ENCODE data around the gene RASL10A. TPM values are rescaled to one million over a fixed set of nuclear protein-coding genes. Genes with fewer than 3 reads are reported as not detected.
"Not testable (repeated sequence)": the region's sequence is repeated elsewhere in the genome, so short reads cannot be mapped to it uniquely, and the experiment has no call there.

The RASL10A gene
- total RNA-seq, 1 experiment from 2014 or later = not detected

DNA sequence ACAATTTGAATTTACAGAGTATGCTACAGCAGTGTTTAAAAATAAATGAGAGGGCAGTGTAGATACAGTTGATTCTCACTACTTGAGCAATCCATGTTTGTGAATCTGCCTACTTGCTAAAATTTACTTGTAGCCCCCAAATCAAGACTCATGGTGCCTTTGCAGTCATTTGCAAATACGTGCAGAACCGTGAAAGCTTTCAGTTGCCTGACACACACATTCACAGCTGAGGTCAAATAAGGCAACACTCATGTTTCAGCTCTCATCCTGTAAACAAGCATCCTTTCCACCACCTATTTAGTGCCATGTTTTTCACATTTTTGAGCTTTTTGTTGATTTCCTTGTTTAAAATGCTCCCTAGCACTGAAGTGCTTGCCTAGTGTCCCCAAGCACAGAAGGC is 32.5 kb upstream of the RASL10A start:
- Histone ChIP-seq H3K4me3 (no peak overlapping the region), H4K20me1 (ENCODE audit: insufficient read depth) (peaks cover 9% of the 10 kb centered on the region), H3K27ac (no peak overlapping the region), H3K27me3 (ENCODE audit: insufficient read depth, low read depth) (no peaks in the 10 kb centered on the region), H2AFZ (no peak overlapping the region), H3K9me3 (ENCODE audit: insufficient read depth, low read depth) (no peaks in the 10 kb centered on the region), H3K36me3 (ENCODE audit: low read depth) (peaks cover 22% of the 10 kb centered on the region), H3K4me2 (no peak overlapping the region), H3F3A (ENCODE audit: insufficient read depth, low read depth) (peaks cover 37% of the 10 kb centered on the region), H3K9me2 (ENCODE audit: insufficient read depth) (no peaks in the 10 kb centered on the region), H3K79me2 (ENCODE audit: low read depth) (no peaks in the 10 kb centered on the region), H3K4me1 (replicated peaks; ENCODE audit: insufficient read depth) (peaks cover 29% of the 10 kb centered on the region)
- POLR2A ChIA-PET (ENCODE audit: unreplicated experiment) = no interaction called here
- no peak for DNase-seq
- no TSS peak for BruUV-seq (replicated peaks)
- intact Hi-C loops (cut with micrococcal nuclease; ENCODE audit: unreplicated experiment) = no loop called here
- CTCF ChIA-PET = no interaction called here
- TF ChIP-seq, protein P1, sequence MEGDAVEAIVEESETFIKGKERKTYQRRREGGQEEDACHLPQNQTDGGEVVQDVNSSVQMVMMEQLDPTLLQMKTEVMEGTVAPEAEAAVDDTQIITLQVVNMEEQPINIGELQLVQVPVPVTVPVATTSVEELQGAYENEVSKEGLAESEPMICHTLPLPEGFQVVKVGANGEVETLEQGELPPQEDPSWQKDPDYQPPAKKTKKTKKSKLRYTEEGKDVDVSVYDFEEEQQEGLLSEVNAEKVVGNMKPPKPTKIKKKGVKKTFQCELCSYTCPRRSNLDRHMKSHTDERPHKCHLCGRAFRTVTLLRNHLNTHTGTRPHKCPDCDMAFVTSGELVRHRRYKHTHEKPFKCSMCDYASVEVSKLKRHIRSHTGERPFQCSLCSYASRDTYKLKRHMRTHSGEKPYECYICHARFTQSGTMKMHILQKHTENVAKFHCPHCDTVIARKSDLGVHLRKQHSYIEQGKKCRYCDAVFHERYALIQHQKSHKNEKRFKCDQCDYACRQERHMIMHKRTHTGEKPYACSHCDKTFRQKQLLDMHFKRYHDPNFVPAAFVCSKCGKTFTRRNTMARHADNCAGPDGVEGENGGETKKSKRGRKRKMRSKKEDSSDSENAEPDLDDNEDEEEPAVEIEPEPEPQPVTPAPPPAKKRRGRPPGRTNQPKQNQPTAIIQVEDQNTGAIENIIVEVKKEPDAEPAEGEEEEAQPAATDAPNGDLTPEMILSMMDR (conservative IDR thresholded peaks at IDR 0.05) = no peak
- no peak for TF ChIP-seq EZH2 (IDR thresholded peaks at IDR 0.05; ENCODE audit: low read depth)

DNA sequence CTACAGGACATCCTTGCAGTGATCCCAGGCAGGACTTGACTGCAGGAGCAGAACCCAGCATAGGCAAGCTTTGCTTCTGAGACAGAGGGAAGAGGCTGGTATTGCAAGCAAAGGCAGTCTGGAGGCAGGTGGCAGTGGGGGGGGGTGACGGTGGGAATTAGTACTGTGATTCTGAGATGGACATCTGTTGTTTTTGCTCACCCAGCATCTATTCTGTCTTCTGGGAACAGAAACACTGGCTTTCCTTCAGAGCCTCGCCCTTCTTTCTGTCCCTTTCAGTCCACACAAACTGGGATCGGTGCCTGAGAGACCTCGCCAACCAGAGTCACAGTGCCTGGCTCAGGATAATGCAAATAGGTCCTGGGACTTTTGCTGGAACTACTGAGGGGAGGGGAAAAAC is 31.2 kb upstream of the RASL10A start:
- ChIA-PET POLR2A (ENCODE audit: unreplicated experiment) (interaction anchor here (0.5 kb wide), 1 partner anchor 17 kb away, joined by 6 read pairs; no protein-coding TSS in a partner anchor), CTCF (no interaction called here)
- Histone ChIP-seq H2AFZ (no peak overlapping the region), H3K4me3 (no peak overlapping the region), H3K36me3 (ENCODE audit: low read depth) (peaks cover 21% of the 10 kb centered on the region), H3K27ac (no peak overlapping the region), H3F3A (ENCODE audit: insufficient read depth, low read depth) (peaks cover 37% of the 10 kb centered on the region), H3K4me2 (no peak overlapping the region), H4K20me1 (ENCODE audit: insufficient read depth) (peaks cover 11% of the 10 kb centered on the region), H3K27me3 (ENCODE audit: insufficient read depth, low read depth) (no peaks in the 10 kb centered on the region), H3K4me1 (replicated peaks; ENCODE audit: insufficient read depth) (peaks cover 41% of the 10 kb centered on the region), H3K9me2 (ENCODE audit: insufficient read depth) (no peaks in the 10 kb centered on the region), H3K79me2 (ENCODE audit: low read depth) (no peaks in the 10 kb centered on the region), H3K9me3 (ENCODE audit: insufficient read depth, low read depth) (no peaks in the 10 kb centered on the region)
- DNase-seq = no peak
- TF ChIP-seq, protein P1 (conservative IDR thresholded peaks at IDR 0.05) = no peak
- no peak for TF ChIP-seq EZH2 (IDR thresholded peaks at IDR 0.05; ENCODE audit: low read depth)
- BruUV-seq (replicated peaks) = no TSS peak
- intact Hi-C loops (cut with micrococcal nuclease; ENCODE audit: unreplicated experiment) = no loop called here

DNA sequence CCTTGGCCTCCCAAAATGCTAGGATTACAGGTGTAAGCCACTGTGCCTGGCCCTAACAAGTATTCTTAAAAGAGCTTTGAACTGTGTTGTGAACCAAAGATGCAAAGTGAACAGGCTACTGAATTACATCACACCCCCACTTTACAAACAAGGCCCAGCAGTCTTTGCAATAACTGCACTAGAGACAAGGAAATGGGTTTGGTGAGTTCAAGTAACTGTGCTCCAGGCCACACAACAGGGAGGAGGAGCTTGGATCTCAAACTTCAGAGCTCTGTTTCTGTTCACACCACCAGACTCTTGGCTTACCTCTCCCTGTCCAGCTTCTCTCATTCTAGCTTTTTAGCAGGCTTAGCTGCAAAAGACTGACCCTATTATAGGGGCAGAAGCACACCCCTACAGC is 30.4 kb upstream of the RASL10A start:
- H3K4me1 ChIP-seq (replicated peaks; ENCODE audit: insufficient read depth) = peaks cover 41% of the 10 kb centered on the region
- TF ChIP-seq, protein P1 (conservative IDR thresholded peaks at IDR 0.05) = no peak
- no peak for TF ChIP-seq EZH2 (IDR thresholded peaks at IDR 0.05; ENCODE audit: low read depth)
- BruUV-seq (replicated peaks) = no TSS peak
- peaks cover 18% of the 10 kb centered on the region for H3K36me3 ChIP-seq (ENCODE audit: low read depth)
- peak in 1 of 2 experiments; percentile 44 for DNase-seq
- no peak overlapping the region for H3K27ac ChIP-seq
- H3K79me2 ChIP-seq (ENCODE audit: low read depth) = no peaks in the 10 kb centered on the region
- no peaks in the 10 kb centered on the region for H3K9me3 ChIP-seq (ENCODE audit: insufficient read depth, low read depth)
- H4K20me1 ChIP-seq (ENCODE audit: insufficient read depth) = peaks cover 11% of the 10 kb centered on the region
- H2AFZ ChIP-seq = no peak overlapping the region
- H3K4me3 ChIP-seq = no peak overlapping the region
- H3K4me2 ChIP-seq = peak overlapping the region; percentile 18; the same call in 1 of the 2 replicates
- H3F3A ChIP-seq (ENCODE audit: insufficient read depth, low read depth) = peaks cover 37% of the 10 kb centered on the region
- ChIA-PET POLR2A (ENCODE audit: unreplicated experiment) (interaction anchor here (0.5 kb wide), 1 partner anchor 18 kb away, joined by 6 read pairs; no protein-coding TSS in a partner anchor), CTCF (no interaction called here)
- no peaks in the 10 kb centered on the region for H3K27me3 ChIP-seq (ENCODE audit: insufficient read depth, low read depth)
- intact Hi-C loops (cut with micrococcal nuclease; ENCODE audit: unreplicated experiment) = loop anchor here (2.0 kb wide), 1 partner anchor 39 kb away; the partner anchor contains the start of gene GAS2L1
- no peaks in the 10 kb centered on the region for H3K9me2 ChIP-seq (ENCODE audit: insufficient read depth)

DNA sequence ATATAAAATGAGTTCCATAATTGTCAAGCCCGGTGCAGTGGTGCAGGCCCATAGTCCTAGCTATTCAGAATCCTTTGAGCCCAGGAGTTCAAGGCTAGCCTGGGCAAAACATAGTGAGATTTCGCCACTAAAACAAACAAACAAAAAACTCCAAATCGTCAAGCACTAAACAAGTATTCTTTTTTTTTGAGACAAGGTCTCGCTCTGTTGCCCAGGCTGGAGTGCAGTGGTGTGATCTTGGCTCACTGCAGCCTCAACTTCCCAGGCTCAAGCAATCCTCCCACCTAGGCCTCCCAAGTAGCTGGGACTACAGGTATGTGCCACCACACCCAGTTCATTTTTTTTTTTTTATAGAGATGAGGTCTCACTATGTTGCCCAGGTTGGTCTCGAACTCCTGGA is 29.4 kb upstream of the RASL10A start:
- H3K79me2 ChIP-seq (ENCODE audit: low read depth); H3K9me3 ChIP-seq (ENCODE audit: insufficient read depth, low read depth); POLR2A ChIA-PET (ENCODE audit: unreplicated experiment); H2AFZ ChIP-seq; DNase-seq; H3K4me3 ChIP-seq; BruUV-seq (replicated peaks); H3K27ac ChIP-seq; H3K9me2 ChIP-seq (ENCODE audit: insufficient read depth); CTCF ChIA-PET; H3K27me3 ChIP-seq (ENCODE audit: insufficient read depth, low read depth): not testable (repeated sequence)
- H4K20me1 ChIP-seq (ENCODE audit: insufficient read depth) = peaks cover 11% of the 10 kb centered on the region
- H3K4me1 ChIP-seq (replicated peaks; ENCODE audit: insufficient read depth) = peaks cover 41% of the 10 kb centered on the region
- intact Hi-C loops (cut with micrococcal nuclease; ENCODE audit: unreplicated experiment) = loop anchor here (1.0 to 5.0 kb wide), 3 partner anchors 32 to 38 kb away; partner anchors contain the start of gene GAS2L1
- H3K36me3 ChIP-seq (ENCODE audit: low read depth) = peaks cover 25% of the 10 kb centered on the region
- peak overlapping the region; percentile 32; the same call in 1 of the 2 replicates for H3K4me2 ChIP-seq
- H3F3A ChIP-seq (ENCODE audit: insufficient read depth, low read depth) = peaks cover 34% of the 10 kb centered on the region

All from PC-9 (cell line).